ENCODE results near the gene PPM1K. TPM values are rescaled to one million over a fixed set of nuclear protein-coding genes. Genes with fewer than 3 reads are reported as not detected.
"Not testable (repeated sequence)": the region's sequence is repeated elsewhere in the genome, so short reads cannot be mapped to it uniquely, and the experiment has no call there.

Gene PPM1K
- total and polyA plus RNA-seq, 2 donors (not counting 3 experiments of a cell fraction or from before 2014, with no cell fraction given) = 4.0 to 8.6 TPM

- no peak for FAIRE-seq
- CTCF ChIA-PET = no interaction called here
- dilution Hi-C loops (cut with MboI; ENCODE audit: extremely low pct_ligation_motif_present, low sequenced_read_pairs) = no loop called here
- H3K9ac ChIP-seq (replicated peaks; ENCODE audit: extremely low read depth, insufficient read depth, low read length) = no peak overlapping the region
- no peaks in the 10 kb centered on the region for H3K79me2 ChIP-seq (ENCODE audit: control insufficient read depth, insufficient read depth, low read length)
- no peaks in the 10 kb centered on the region for H3K36me3 ChIP-seq (ENCODE audit: control insufficient read depth in 2 of 2, extremely low read depth in 1 of 2, insufficient read depth in 2 of 2, low read length in 2 of 2)
- POLR2A ChIA-PET = no interaction called here
- H3K4me1 ChIP-seq (ENCODE audit: control insufficient read depth, extremely low read depth, insufficient read depth, low read length) = peaks cover 3% of the 10 kb centered on the region
- H2AFZ ChIP-seq (ENCODE audit: low read depth, low read length) = no peak overlapping the region
- H3K27ac ChIP-seq (ENCODE audit: insufficient read depth, low read depth, low read length) = no peak overlapping the region
- no TSS peak for BruUV-seq (replicated peaks)
- H3K27me3 ChIP-seq (ENCODE audit: control insufficient read depth in 2 of 2, insufficient read depth in 2 of 2, low read length in 2 of 2) = peaks cover 0 to 4% of the 10 kb centered on the region in 2 experiments
- no peaks in the 10 kb centered on the region for H3K9me3 ChIP-seq (replicated peaks; ENCODE audit: control insufficient read depth, insufficient read depth, low read length)
- TF ChIP-seq JUN (IDR thresholded peaks at IDR 0.05; ENCODE audit: borderline replicate concordance, insufficient read depth, insufficient read length, low read depth) (no peak), GATA2 (IDR thresholded peaks at IDR 0.05; ENCODE audit: insufficient read depth, insufficient read length, low read depth, low read length) (no peak), EZH2 (IDR thresholded peaks at IDR 0.05; ENCODE audit: borderline replicate concordance, low read depth, low read length, severe bottlenecking) (no peak), FOS (IDR thresholded peaks at IDR 0.05; ENCODE audit: borderline replicate concordance, insufficient read depth, low read length) (no peak), POLR2AphosphoS5 (IDR thresholded peaks at IDR 0.05; ENCODE audit: insufficient read depth, low read depth, low read length) (no peak), POLR2A (IDR thresholded peaks at IDR 0.05; ENCODE audit: low read depth, low read length) (no peak), MYC (IDR thresholded peaks at IDR 0.05; ENCODE audit: low read depth, low read length) (no peak)
- TF ChIP-seq, protein P1, sequence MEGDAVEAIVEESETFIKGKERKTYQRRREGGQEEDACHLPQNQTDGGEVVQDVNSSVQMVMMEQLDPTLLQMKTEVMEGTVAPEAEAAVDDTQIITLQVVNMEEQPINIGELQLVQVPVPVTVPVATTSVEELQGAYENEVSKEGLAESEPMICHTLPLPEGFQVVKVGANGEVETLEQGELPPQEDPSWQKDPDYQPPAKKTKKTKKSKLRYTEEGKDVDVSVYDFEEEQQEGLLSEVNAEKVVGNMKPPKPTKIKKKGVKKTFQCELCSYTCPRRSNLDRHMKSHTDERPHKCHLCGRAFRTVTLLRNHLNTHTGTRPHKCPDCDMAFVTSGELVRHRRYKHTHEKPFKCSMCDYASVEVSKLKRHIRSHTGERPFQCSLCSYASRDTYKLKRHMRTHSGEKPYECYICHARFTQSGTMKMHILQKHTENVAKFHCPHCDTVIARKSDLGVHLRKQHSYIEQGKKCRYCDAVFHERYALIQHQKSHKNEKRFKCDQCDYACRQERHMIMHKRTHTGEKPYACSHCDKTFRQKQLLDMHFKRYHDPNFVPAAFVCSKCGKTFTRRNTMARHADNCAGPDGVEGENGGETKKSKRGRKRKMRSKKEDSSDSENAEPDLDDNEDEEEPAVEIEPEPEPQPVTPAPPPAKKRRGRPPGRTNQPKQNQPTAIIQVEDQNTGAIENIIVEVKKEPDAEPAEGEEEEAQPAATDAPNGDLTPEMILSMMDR (IDR thresholded peaks at IDR 0.05; ENCODE audit: extremely low read depth in 1 of 2, insufficient read depth in 1 of 2, low read depth in 1 of 2, low read length in 2 of 2) = no peak
- TF ChIP-seq, protein P2, sequence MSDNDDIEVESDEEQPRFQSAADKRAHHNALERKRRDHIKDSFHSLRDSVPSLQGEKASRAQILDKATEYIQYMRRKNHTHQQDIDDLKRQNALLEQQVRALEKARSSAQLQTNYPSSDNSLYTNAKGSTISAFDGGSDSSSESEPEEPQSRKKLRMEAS (IDR thresholded peaks at IDR 0.05; ENCODE audit: insufficient read depth, insufficient read length) = no peak
- H4K20me1 ChIP-seq (replicated peaks; ENCODE audit: control insufficient read depth, extremely low read depth, insufficient read depth, low read length) = no peaks in the 10 kb centered on the region
- no peaks in the 10 kb centered on the region for H3K9me1 ChIP-seq (replicated peaks; ENCODE audit: control insufficient read depth, extremely low read depth, insufficient read depth, low read length)
- no peak overlapping the region for H3K4me2 ChIP-seq (ENCODE audit: insufficient read depth, low read length)
- intact Hi-C loops (cut with micrococcal nuclease) = no loop called here
- H3K4me3 ChIP-seq (replicated peaks in 1 of 3; ENCODE audit: insufficient read depth in 1 of 3, low read depth in 1 of 3, low read length in 3 of 3) = no peak overlapping the region
- no peak for DNase-seq (ENCODE audit: low read depth, low spot score)
Observed at GRCh38 chr4:88315460-88316017, 31.2 kb upstream of the PPM1K start.

- CTCF ChIA-PET = interaction anchor here (0.8 kb wide), 1 partner anchor 9 kb away, joined by 4 read pairs; no protein-coding TSS in a partner anchor
Observed at GRCh38 chr4:88313088-88313624, 28.8 kb upstream of the PPM1K start.

More at GRCh38 chr4:88313088-88313624, 28.8 kb upstream of the PPM1K start:
- H2AFZ ChIP-seq (ENCODE audit: low read depth, low read length); H3K9me3 ChIP-seq (replicated peaks; ENCODE audit: control insufficient read depth, insufficient read depth, low read length); POLR2A ChIA-PET; BruUV-seq (replicated peaks); H3K27ac ChIP-seq (ENCODE audit: insufficient read depth, low read depth, low read length); DNase-seq (ENCODE audit: low read depth, low spot score); FAIRE-seq; H3K36me3 ChIP-seq (ENCODE audit: control insufficient read depth in 2 of 2, extremely low read depth in 1 of 2, insufficient read depth in 2 of 2, low read length in 2 of 2); H3K79me2 ChIP-seq (ENCODE audit: control insufficient read depth, insufficient read depth, low read length); H3K4me3 ChIP-seq (replicated peaks in 1 of 3; ENCODE audit: insufficient read depth in 1 of 3, low read depth in 1 of 3, low read length in 3 of 3); dilution Hi-C loops (cut with MboI; ENCODE audit: extremely low pct_ligation_motif_present, low sequenced_read_pairs); H3K4me2 ChIP-seq (ENCODE audit: insufficient read depth, low read length); intact Hi-C loops (cut with micrococcal nuclease); H3K4me1 ChIP-seq (ENCODE audit: control insufficient read depth, extremely low read depth, insufficient read depth, low read length); H4K20me1 ChIP-seq (replicated peaks; ENCODE audit: control insufficient read depth, extremely low read depth, insufficient read depth, low read length); H3K9ac ChIP-seq (replicated peaks; ENCODE audit: extremely low read depth, insufficient read depth, low read length); H3K9me1 ChIP-seq (replicated peaks; ENCODE audit: control insufficient read depth, extremely low read depth, insufficient read depth, low read length): not testable (repeated sequence)
- peaks cover 3 to 15% of the 10 kb centered on the region in 2 experiments for H3K27me3 ChIP-seq (ENCODE audit: control insufficient read depth in 2 of 2, insufficient read depth in 2 of 2, low read length in 2 of 2)
